GM06990 (cell line): ENCODE data around the gene DOCK1.

Experiments
- DNase-seq: peaks from one replicate; pipeline ENCODE4 v3.0.0-alpha.2; 2011; ENCODE audit not compliant: insufficient read length; ENCODE audit errors: extremely low read depth
- H3K27me3 ChIP-seq: replicated peaks from 2 replicates; pipeline ENCODE4 v1.6.0; 2011; ENCODE audit warnings: low read length; ENCODE audit not compliant: control insufficient read depth, insufficient read depth
- H3K36me3 ChIP-seq: 2 replicates; pipeline ENCODE4 v1.5.1; 2011; ENCODE audit warnings: low read length; ENCODE audit not compliant: control insufficient read depth, insufficient read depth
- H3K4me3 ChIP-seq: replicated peaks from 2 replicates; pipeline ENCODE4 v1.5.1; 2011; ENCODE audit warnings: low read depth, mild to moderate bottlenecking, control low read depth, low read length
- TF ChIP-seq, protein P1 (sequence below): IDR thresholded peaks from 2 replicates; pipeline ENCODE4 v1.5.1; 2011; ENCODE audit warnings: low read length, control low read depth, mild to moderate bottlenecking, inconsistent platforms; ENCODE audit not compliant: insufficient read depth, poor library complexity, severe bottlenecking

DOCK1 gene

DNA sequence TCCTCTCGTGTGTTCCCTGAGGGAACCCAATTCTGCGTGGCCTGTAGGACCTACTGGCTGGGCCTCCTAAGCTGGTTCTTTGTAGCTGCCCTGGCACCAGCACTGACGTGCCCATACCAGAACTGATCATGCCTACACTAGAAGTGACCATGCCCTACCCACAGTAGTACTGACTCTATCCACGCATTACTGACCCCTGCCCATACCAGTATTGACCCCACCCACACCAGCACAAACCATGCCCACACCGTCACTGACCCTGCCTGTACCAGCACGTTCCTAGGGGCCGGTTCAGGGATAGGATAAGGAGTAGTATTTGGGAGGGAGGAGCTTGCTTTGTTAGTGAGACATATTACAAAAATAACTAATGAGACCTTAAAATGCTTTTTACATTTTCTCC lies 88.0 kb downstream of the DOCK1 start:
- no peak overlapping the region for H3K4me3 ChIP-seq
- no peaks in the 10 kb centered on the region for H3K27me3 ChIP-seq
- TF ChIP-seq, protein P1, sequence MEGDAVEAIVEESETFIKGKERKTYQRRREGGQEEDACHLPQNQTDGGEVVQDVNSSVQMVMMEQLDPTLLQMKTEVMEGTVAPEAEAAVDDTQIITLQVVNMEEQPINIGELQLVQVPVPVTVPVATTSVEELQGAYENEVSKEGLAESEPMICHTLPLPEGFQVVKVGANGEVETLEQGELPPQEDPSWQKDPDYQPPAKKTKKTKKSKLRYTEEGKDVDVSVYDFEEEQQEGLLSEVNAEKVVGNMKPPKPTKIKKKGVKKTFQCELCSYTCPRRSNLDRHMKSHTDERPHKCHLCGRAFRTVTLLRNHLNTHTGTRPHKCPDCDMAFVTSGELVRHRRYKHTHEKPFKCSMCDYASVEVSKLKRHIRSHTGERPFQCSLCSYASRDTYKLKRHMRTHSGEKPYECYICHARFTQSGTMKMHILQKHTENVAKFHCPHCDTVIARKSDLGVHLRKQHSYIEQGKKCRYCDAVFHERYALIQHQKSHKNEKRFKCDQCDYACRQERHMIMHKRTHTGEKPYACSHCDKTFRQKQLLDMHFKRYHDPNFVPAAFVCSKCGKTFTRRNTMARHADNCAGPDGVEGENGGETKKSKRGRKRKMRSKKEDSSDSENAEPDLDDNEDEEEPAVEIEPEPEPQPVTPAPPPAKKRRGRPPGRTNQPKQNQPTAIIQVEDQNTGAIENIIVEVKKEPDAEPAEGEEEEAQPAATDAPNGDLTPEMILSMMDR: no peak
- no peak for DNase-seq
- H3K36me3 ChIP-seq: no peaks in the 10 kb centered on the region

DNA sequence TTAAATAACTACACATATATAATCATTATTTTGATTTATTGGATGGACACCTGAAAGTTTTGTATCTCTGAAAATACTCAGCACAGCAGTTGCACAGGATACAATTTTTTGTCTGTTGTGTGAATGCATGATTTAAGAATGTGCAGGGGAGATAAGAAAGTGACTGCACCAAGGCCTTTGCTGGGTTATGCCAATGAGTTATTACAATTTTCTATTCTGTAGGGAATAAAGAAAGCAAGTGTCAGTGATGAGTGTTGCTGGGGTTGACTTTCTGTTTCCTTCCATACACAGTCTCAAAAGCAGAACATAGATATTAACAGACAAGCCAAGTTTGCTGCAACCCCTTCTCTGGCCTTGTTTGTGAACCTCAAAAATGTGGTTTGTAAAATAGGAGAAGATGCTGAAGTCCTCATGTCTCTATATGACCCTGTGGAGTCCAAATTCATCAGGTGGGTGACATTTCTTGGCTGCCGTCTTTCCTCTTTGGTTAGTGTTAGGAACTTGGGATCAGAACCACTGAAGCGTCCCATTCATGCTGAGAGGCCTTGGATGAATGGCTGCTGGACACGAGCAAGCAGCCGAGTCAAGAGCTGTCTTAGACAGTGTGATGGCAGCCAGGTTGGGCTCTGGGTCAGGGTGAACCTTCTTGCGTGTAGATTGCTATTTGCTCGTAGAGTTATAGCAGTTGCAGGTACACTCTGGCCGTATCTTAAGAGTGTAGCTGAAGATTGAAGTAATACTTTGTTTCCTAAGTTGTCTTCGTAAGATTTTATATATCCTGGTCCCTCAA lies 92.8 kb downstream of the DOCK1 start:
- no peaks in the 10 kb centered on the region for H3K36me3 ChIP-seq
- TF ChIP-seq, protein P1: no peak

DNA sequence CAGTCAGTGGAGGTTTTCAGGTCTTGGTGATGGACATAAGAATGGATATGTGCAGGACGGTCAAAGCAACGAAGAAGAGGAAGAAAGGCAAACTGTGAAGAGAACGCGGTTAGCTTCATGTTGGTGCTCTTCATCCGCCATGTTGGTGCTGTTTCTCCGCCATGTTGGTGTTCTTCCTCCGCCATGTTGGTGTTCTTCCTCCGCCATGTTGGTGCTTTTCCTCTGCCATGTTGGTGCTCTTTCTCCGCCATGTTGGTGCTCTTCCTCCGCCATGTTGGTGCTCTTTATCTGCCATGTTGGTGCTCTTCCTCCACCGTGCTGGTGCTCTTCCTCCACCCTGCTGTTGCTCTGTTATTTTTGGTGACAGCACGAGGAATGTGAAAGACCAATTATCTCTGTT lies 95.4 kb downstream of the DOCK1 start:
- no peaks in the 10 kb centered on the region for H3K27me3 ChIP-seq
- DNase-seq: no peak
- H3K4me3 ChIP-seq: no peak overlapping the region
- H3K36me3 ChIP-seq: no peaks in the 10 kb centered on the region
- TF ChIP-seq, protein P1: no peak

More for the DNA sequence above, 92.8 kb downstream of the DOCK1 start:
- no peak overlapping the region for H3K4me3 ChIP-seq
- no peak for DNase-seq
- no peaks in the 10 kb centered on the region for H3K27me3 ChIP-seq

DNA sequence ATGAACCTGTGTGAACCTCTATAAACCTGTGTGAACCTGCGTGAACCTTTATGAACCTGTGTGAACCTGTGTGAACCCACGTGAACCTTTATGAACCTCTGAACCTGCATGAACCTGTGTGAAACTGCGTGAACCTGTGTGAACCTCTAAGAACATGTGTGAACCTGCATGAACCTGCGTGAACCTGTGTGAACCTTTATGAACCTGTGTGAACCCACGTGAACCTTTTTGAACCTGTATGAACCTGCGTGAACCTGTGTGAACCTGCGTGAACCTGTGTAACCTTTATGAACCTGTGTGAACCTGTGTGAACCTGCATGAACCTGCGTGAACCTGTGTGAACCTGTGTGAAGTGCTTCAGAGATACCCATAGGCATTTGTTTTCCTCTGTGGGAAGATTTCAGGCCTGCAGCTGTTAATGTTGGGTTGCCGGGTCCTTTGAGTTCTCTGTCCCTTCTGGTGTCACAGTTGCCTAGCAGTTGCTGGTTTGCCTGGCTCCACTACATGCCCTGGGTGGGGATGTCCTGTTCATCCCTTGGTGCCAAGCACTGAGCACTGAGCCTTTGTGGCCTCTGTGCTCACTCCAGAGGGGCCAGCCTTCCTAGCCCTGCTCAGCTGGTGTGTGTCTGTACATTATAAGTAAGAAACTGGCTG lies 97.9 kb downstream of the DOCK1 start:
- DNase-seq: no peak
- TF ChIP-seq, protein P1: no peak
- no peaks in the 10 kb centered on the region for H3K36me3 ChIP-seq
- H3K27me3 ChIP-seq: no peaks in the 10 kb centered on the region
- H3K4me3 ChIP-seq: no peak overlapping the region

DNA sequence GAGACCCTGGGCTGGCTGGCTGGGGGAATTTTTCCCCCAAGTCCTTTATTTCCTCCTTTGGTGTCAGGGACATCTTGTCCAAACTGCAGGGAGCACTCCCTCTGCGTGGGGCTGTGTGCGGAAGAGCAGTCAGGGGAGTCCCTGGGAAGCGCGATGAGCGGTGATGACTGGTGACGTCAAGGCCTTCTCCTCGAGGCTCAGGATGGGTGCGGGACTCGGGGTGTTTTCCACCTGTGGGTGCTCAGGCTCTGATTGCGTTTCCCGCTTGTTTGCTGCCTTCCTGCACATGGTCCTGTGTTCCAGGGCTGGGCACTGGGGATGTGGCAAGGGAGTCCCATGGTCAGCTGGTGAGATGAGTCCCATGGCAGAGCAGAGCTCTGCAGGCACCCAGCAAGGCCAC lies 101.2 kb downstream of the DOCK1 start:
- no peak overlapping the region for H3K4me3 ChIP-seq
- H3K27me3 ChIP-seq: no peaks in the 10 kb centered on the region
- no peaks in the 10 kb centered on the region for H3K36me3 ChIP-seq
- TF ChIP-seq, protein P1: no peak
- no peak for DNase-seq
